GM12878 (cell line): ENCODE data around the gene UNC13D. TPM values are rescaled to one million over a fixed set of nuclear protein-coding genes. Genes with fewer than 3 reads are reported as not detected.
"Not testable (repeated sequence)": the region's sequence is repeated elsewhere in the genome, so short reads cannot be mapped to it uniquely, and the experiment has no call there.

Source experiments
- ATAC-seq: fragments of 200-7000 bp; cut with Tn5 transposase; 3 replicates; pipeline ENCODE4 v1.9.1; 2020; ENCODE audit warnings: mild to moderate bottlenecking, moderate library complexity
- BruUV-seq: library from RNA; stranded (reverse); fragments of 400-500 nt; replicated peaks from 2 replicates; lab custom pipeline; 2021; lab: Mats Ljungman, UMichigan
- CTCF ChIA-PET: fragments of 300-600 bp; sonication (Branson Sonifier 250); formaldehyde crosslinking; extraction: SDS; loops from one replicate; lab custom pipeline; 2021; ENCODE audit warnings: inconsistent platforms; lab: Yijun Ruan, JAX
- POLR2A ChIA-PET: fragments of 350-600 bp; formaldehyde crosslinking; extraction: SDS; loops from one replicate; lab custom pipeline; 2021; ENCODE audit warnings: inconsistent platforms; lab: Charles Lee
- RAD21 ChIA-PET: fragments of 300-600 bp; sonication (Branson Sonifier 250); formaldehyde crosslinking; loops from one replicate; lab custom pipeline; 2023; ENCODE audit warnings: antibody characterized with exemption; ENCODE audit not compliant: unreplicated experiment; lab: Charles Lee
- SMC1A ChIA-PET: fragments of 300-600 bp; sonication (Branson Sonifier 250); formaldehyde crosslinking; loops from one replicate; lab custom pipeline; 2023; ENCODE audit not compliant: unreplicated experiment, uncharacterized antibody; lab: Charles Lee
- DNase-seq: peaks from one replicate; pipeline ENCODE4 v3.0.0-alpha.2; 2011; ENCODE audit warnings: low read depth, low spot score
- FAIRE-seq: peaks from 3 replicates; lab custom pipeline; 2011; peaks lifted over from hg19 to GRCh38; lab: Jason Lieb, UNC
- H2AFZ ChIP-seq: 2 replicates; pipeline ENCODE4 v1.6.0; 2011; ENCODE audit warnings: low read depth, low read length, control low read depth; ENCODE audit not compliant: control insufficient read depth
- H3K27ac ChIP-seq: 2 replicates; pipeline ENCODE4 v1.5.1; 2011; ENCODE audit warnings: control low read depth; ENCODE audit not compliant: control insufficient read depth, insufficient read depth
- H3K27me3 ChIP-seq, 2 experiments: replicated peaks in 1 of 2; 2 replicates each; pipeline versions ENCODE4 v1.6.0 to v1.6.1; 2011; ENCODE audit warnings: low read length in 1 of 2; ENCODE audit not compliant: control insufficient read depth in 2 of 2, insufficient read depth in 2 of 2
- H3K36me3 ChIP-seq, 2 experiments: 2 replicates each; pipeline ENCODE4 v1.5.1; 2011; ENCODE audit warnings: low read length in 1 of 2; ENCODE audit not compliant: control insufficient read depth in 2 of 2, insufficient read depth in 2 of 2
- H3K4me1 ChIP-seq: 2 replicates; pipeline ENCODE4 v1.6.1; 2011; ENCODE audit warnings: mild to moderate bottlenecking, low read length, moderate library complexity, mixed read lengths; ENCODE audit not compliant: control insufficient read depth, insufficient read depth
- H3K4me2 ChIP-seq: 2 replicates; pipeline ENCODE4 v1.6.0; 2011; ENCODE audit warnings: control low read depth; ENCODE audit not compliant: control insufficient read depth, insufficient read depth
- H3K4me3 ChIP-seq: fragments of 200-600 bp; sonication (generic); 2 replicates; pipeline ENCODE4 v1.5.1; 2016
- H3K79me2 ChIP-seq: 2 replicates; pipeline ENCODE4 v1.6.0; 2011; ENCODE audit warnings: low read length; ENCODE audit not compliant: control insufficient read depth, insufficient read depth
- H3K9ac ChIP-seq: 2 replicates; pipeline ENCODE4 v1.8.0; 2011; ENCODE audit warnings: low read length, control low read depth, mixed read lengths; ENCODE audit not compliant: control insufficient read depth, insufficient read depth
- H3K9me3 ChIP-seq: replicated peaks from 3 replicates; pipeline ENCODE4 v1.5.1; 2011; ENCODE audit warnings: mild to moderate bottlenecking, low read length; ENCODE audit not compliant: control insufficient read depth, insufficient read depth
- H4K20me1 ChIP-seq: 2 replicates; pipeline ENCODE4 v1.6.0; 2011; ENCODE audit not compliant: control insufficient read depth, insufficient read depth
- CHD2 ChIP-seq: IDR thresholded peaks from 2 replicates; pipeline ENCODE4 v1.6.1; 2011; ENCODE audit warnings: low read depth, low read length, improper control_type of control experiment, borderline replicate concordance
- RB1 ChIP-seq: fragments of 450-650 bp; formaldehyde crosslinking; IDR thresholded peaks from 2 replicates; pipeline ENCODE4 v1.6.1; 2017; ENCODE audit warnings: mild to moderate bottlenecking, borderline replicate concordance
- SP1 ChIP-seq: IDR thresholded peaks from one replicate; pipeline ENCODE4 v1.6.1; 2011; ENCODE audit warnings: low read depth, low read length
- SUZ12 ChIP-seq: fragments of 200-600 bp; sonication (generic); IDR thresholded peaks from one replicate; pipeline ENCODE4 v1.6.1; 2018; ENCODE audit warnings: antibody characterized with exemption, mild to moderate bottlenecking; ENCODE audit not compliant: unreplicated experiment
- ZBTB11 ChIP-seq: fragments of 450-650 bp; formaldehyde crosslinking; IDR thresholded peaks from 2 replicates; pipeline ENCODE4 v1.5.0; 2022; ENCODE audit warnings: mild to moderate bottlenecking, missing genetic modification characterization
- ZNF274 ChIP-seq: IDR thresholded peaks from one replicate; pipeline ENCODE4 v1.8.0; 2011; ENCODE audit not compliant: insufficient read length, insufficient read depth
- ZNF687 ChIP-seq: fragments of 450-650 bp; IDR thresholded peaks from 2 replicates; pipeline ENCODE4 v1.6.1; 2017; ENCODE audit warnings: mild to moderate bottlenecking, moderate library complexity
- WGBS: methylation state at CpG from one replicate; pipeline ENCODE4 v1.1.6; 2016; ENCODE audit warnings: low lambda C conversion rate; ENCODE audit not compliant: insufficient replicate concordance, insufficient coverage; ENCODE audit errors: missing lambda C conversion rate; 5-methylcytosine and 5-hydroxymethylcytosine counted together
- in situ Hi-C: fragments of 300-500 bp; cut with MboI; formaldehyde crosslinking; loops from 9 replicates; pipeline ENCODE4 v1.14.3; 2018; ENCODE audit warnings: mixed read lengths
- intact Hi-C: fragments of 100-400 bp; cut with micrococcal nuclease; formaldehyde crosslinking; loops from one replicate; pipeline ENCODE4 v1.14.2; 2022; ENCODE audit not compliant: unreplicated experiment
- polyA plus RNA-seq, 11 experiments: library from polyadenylated mRNA; depleted of rRNA in 4 of 11; unstranded in 6 of 11; stranded (reverse) in 5 of 11; fragments of >200 nt; fragmentation: Nextera tagmentation in 4 of 11; fragmentation: Illumina TruSeq in 1 of 11; extraction: Ambion mirVana in 4 of 11; extraction: Trizol in 1 of 11; gene quantifications; 1 replicate in 1 of 11; 2 replicates in 10 of 11; pipeline versions ENCODE4 v1.2.1 to v1.2.3, GENCODE V29; 2011 to 2016; ENCODE audit warnings: inconsistent platforms in 2 of 11, missing spikeins in 2 of 11, low read depth in 1 of 11
- total RNA-seq, 4 experiments: library from RNA; depleted of rRNA in 3 of 4; stranded (reverse); fragments of >200 nt in 3 of 4; fragmentation: Illumina TruSeq in 1 of 4; extraction: Trizol in 1 of 4; gene quantifications; 2 replicates each; pipeline versions ENCODE4 v1.2.1 to v1.2.3, GENCODE V29; 2013 to 2021
- TF ChIP-seq, protein P1 (sequence below): IDR thresholded peaks from 2 replicates; pipeline ENCODE4 v1.6.1; 2011; ENCODE audit warnings: low read depth, mild to moderate bottlenecking, low read length, moderate library complexity, borderline replicate concordance; ENCODE audit errors: extremely low read depth

The UNC13D gene
- total and polyA plus RNA-seq, 10 of the 15 experiments (the other 5 are each of a cell fraction or from before 2014, with no cell fraction given): 0.32 to 63.9 (median 25.2) TPM

DNA sequence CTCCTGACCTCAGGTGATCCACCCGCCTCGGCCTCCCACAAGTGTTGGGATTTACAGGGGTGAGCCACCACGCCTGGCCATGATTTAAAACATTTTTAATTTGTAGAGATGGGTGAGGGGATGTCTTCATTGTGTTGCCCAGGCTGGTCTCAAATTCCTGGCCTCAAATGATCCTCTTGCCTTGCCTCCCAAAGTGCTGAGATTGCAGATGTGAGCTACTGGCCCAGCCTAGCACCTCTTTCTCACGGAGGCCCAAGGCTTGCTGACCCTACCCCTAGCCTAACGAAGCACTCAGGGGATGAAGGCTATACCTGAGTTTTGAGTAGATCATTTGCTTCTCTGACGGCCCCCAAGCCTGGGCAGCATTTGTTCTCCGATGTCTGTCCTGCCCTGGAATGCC lies 33.0 kb downstream of the UNC13D start (continued):
- TF ChIP-seq ZNF274 (no peak), SP1 (no peak), CHD2 (no peak), ZNF687 (no peak), ZBTB11 (CRISPR knock-in tag) (no peak), RB1 (no peak), SUZ12 (no peak)
- TF ChIP-seq, protein P1, sequence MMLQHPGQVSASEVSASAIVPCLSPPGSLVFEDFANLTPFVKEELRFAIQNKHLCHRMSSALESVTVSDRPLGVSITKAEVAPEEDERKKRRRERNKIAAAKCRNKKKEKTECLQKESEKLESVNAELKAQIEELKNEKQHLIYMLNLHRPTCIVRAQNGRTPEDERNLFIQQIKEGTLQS: no peak

DNA sequence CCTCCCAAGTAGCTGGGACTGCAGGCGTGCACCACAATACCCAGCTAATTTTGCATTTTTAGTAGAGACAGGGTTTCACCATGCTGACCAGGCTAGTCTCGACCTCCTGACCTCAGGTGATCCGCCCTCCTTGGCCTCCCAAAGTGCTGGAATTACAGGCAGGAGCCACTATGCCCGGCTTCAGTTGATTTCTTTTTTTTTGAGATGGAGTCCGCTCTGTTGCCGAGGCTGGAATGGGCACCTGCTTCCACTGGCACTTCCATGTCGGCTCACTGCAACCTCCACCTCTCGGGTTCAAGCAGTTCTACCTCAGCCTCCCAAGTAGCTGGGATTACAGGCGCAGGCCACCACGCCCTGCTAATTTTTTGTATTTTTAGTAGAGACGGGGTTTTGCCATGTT lies 33.4 kb downstream of the UNC13D start:
- H3K4me1 ChIP-seq, H3K9ac ChIP-seq, H3K4me2 ChIP-seq, H3K27me3 ChIP-seq, BruUV-seq, H3K79me2 ChIP-seq, H3K4me3 ChIP-seq, RAD21 ChIA-PET, H2AFZ ChIP-seq, ATAC-seq, H3K27ac ChIP-seq, SMC1A ChIA-PET, FAIRE-seq, intact Hi-C loops, H3K9me3 ChIP-seq, H4K20me1 ChIP-seq, DNase-seq, in situ Hi-C loops: not testable (repeated sequence)
- ChIA-PET CTCF (interaction anchor here (0.7 kb wide), 1 partner anchor 458 kb away, joined by 3 read pairs; no protein-coding TSS in a partner anchor), POLR2A (interaction anchor here (0.6 kb wide), 2 partner anchors 37 to 40 kb away, joined by 4 read pairs; no protein-coding TSS in a partner anchor)
- over 99% methylated on average over 11 of the region's 11 CpGs for WGBS
- H3K36me3 ChIP-seq: peaks cover 23 to 25% of the 10 kb centered on the region in 2 experiments
